ENCODE data around the gene LGALS7B.

DNA sequence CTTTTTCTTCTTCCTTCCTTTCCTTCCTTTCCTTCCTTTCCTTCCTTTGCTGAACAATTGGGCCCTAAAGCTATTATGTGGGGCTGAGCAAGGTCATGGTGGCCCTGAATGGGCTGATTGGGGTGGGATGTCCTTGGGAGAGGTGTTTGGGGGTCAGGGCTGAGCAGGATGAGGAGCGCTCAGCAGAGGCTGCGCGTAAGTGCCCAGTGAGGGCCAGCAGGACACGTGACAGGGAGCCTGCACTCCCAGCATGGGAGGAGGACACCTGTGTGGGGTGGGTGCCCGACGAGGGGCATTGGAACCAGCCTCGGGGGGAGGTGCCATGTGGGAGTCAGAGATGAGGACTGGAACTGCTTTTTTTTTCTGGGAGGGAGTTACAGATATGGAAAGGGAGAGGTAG lies 10.3 kb upstream of the LGALS7B start:
- TF ChIP-seq, protein P1, sequence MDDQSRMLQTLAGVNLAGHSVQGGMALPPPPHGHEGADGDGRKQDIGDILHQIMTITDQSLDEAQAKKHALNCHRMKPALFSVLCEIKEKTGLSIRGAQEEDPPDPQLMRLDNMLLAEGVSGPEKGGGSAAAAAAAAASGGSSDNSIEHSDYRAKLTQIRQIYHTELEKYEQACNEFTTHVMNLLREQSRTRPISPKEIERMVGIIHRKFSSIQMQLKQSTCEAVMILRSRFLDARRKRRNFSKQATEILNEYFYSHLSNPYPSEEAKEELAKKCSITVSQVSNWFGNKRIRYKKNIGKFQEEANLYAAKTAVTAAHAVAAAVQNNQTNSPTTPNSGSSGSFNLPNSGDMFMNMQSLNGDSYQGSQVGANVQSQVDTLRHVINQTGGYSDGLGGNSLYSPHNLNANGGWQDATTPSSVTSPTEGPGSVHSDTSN (IDR thresholded peaks at IDR 0.05): no peak
- TF ChIP-seq RAD21 (IDR thresholded peaks at IDR 0.05; ENCODE audit: low read length) (no peak), RXRA (IDR thresholded peaks at IDR 0.05; ENCODE audit: borderline replicate concordance, low read depth) (no peak), SIN3A (IDR thresholded peaks at IDR 0.05; ENCODE audit: borderline replicate concordance, low read depth, low read length) (no peak), EZH2phosphoT487 (IDR thresholded peaks at IDR 0.05; ENCODE audit: borderline replicate concordance, low read depth) (no peak), CHD2 (IDR thresholded peaks at IDR 0.05; ENCODE audit: low read length, partially characterized antibody) (no peak), POLR2AphosphoS5 (IDR thresholded peaks at IDR 0.05; ENCODE audit: low read depth, low read length) (no peak), TAF1 (IDR thresholded peaks at IDR 0.05; ENCODE audit: borderline replicate concordance, low read depth, low read length) (no peak)
- TF ChIP-seq, protein P2, sequence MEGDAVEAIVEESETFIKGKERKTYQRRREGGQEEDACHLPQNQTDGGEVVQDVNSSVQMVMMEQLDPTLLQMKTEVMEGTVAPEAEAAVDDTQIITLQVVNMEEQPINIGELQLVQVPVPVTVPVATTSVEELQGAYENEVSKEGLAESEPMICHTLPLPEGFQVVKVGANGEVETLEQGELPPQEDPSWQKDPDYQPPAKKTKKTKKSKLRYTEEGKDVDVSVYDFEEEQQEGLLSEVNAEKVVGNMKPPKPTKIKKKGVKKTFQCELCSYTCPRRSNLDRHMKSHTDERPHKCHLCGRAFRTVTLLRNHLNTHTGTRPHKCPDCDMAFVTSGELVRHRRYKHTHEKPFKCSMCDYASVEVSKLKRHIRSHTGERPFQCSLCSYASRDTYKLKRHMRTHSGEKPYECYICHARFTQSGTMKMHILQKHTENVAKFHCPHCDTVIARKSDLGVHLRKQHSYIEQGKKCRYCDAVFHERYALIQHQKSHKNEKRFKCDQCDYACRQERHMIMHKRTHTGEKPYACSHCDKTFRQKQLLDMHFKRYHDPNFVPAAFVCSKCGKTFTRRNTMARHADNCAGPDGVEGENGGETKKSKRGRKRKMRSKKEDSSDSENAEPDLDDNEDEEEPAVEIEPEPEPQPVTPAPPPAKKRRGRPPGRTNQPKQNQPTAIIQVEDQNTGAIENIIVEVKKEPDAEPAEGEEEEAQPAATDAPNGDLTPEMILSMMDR (IDR thresholded peaks at IDR 0.05): no peak
- TF ChIP-seq, protein P3, sequence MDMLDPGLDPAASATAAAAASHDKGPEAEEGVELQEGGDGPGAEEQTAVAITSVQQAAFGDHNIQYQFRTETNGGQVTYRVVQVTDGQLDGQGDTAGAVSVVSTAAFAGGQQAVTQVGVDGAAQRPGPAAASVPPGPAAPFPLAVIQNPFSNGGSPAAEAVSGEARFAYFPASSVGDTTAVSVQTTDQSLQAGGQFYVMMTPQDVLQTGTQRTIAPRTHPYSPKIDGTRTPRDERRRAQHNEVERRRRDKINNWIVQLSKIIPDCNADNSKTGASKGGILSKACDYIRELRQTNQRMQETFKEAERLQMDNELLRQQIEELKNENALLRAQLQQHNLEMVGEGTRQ (IDR thresholded peaks at IDR 0.05; ENCODE audit: borderline replicate concordance, low read depth, low read length): no peak
- TF ChIP-seq, protein P4, sequence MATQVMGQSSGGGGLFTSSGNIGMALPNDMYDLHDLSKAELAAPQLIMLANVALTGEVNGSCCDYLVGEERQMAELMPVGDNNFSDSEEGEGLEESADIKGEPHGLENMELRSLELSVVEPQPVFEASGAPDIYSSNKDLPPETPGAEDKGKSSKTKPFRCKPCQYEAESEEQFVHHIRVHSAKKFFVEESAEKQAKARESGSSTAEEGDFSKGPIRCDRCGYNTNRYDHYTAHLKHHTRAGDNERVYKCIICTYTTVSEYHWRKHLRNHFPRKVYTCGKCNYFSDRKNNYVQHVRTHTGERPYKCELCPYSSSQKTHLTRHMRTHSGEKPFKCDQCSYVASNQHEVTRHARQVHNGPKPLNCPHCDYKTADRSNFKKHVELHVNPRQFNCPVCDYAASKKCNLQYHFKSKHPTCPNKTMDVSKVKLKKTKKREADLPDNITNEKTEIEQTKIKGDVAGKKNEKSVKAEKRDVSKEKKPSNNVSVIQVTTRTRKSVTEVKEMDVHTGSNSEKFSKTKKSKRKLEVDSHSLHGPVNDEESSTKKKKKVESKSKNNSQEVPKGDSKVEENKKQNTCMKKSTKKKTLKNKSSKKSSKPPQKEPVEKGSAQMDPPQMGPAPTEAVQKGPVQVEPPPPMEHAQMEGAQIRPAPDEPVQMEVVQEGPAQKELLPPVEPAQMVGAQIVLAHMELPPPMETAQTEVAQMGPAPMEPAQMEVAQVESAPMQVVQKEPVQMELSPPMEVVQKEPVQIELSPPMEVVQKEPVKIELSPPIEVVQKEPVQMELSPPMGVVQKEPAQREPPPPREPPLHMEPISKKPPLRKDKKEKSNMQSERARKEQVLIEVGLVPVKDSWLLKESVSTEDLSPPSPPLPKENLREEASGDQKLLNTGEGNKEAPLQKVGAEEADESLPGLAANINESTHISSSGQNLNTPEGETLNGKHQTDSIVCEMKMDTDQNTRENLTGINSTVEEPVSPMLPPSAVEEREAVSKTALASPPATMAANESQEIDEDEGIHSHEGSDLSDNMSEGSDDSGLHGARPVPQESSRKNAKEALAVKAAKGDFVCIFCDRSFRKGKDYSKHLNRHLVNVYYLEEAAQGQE (IDR thresholded peaks at IDR 0.05; ENCODE audit: low read depth, low read length): no peak

All from SK-N-SH (cell line).